Epidermal melanocyte (primary cell): Measurements from ENCODE around the gene EHD4.

Source experiments
- DNase-seq: peaks from one replicate; pipeline ENCODE4 v3.0.0; 2011; ENCODE audit warnings: low spot score; ENCODE audit not compliant: insufficient read length

The EHD4 gene

GRCh38 chr15:41994772-41995475 is 22.6 kb upstream of the EHD4 start:
- DNase-seq: no peak

GRCh38 chr15:41994171-41994650 is 21.9 kb upstream of the EHD4 start:
- DNase-seq: no peak

- no peak for DNase-seq
Observed at GRCh38 chr15:41993472-41994170, 21.3 kb upstream of the EHD4 start.

- DNase-seq: no peak
Observed at GRCh38 chr15:41992803-41993190, 20.4 kb upstream of the EHD4 start.

DNA sequence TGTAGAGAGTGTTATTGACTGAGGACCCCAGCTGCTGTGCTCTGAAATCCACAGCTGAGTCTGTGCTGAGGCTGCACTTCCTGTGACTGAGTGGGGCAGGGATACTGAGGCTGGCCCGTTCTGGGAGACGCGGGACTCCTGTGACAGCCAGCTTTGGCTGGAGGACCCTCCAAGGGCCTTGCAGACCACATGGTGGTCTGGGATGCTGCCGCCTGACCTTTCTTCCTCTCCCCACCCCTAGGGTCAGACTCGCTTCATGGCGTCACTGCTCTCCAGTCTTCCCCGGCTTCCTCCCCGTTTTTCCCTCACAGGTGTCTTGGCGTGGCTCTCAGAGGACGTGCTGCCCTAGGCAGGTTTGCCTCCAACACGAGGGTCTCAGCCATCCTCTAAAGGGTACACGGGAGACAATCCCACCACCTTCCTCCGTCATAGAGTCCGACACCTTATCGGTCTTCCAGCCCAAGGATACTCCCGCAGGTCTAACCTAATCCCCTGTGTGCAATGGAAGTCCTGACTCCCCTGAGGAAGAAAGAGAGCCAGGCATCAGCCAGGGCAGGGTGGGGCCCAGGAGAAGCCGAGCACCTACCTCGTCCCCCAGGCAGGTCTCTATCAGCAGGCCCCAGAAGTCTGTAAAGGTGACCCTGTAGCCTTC is 19.9 kb upstream of the EHD4 start:
- DNase-seq: no peak

DNA sequence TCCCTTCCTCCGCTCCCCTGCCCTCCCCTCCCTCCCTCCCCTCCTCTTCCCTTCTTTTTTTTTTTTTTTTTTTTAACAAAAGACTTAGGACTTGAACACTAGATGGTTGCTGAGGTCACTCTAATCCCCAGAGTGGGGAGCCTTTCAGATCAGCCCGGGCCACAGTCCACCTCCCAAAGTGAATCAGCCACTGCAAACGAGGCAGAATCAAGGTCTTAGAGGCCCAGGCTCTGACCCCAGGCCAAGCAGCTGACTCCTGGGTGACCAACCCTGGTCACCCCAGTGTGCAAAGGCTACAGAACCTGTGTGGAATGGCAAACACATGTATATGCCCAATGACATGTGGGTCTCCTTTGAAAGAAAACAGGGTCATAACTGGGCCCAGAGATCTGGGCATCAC is 18.3 kb upstream of the EHD4 start:
- DNase-seq: no peak

DNA sequence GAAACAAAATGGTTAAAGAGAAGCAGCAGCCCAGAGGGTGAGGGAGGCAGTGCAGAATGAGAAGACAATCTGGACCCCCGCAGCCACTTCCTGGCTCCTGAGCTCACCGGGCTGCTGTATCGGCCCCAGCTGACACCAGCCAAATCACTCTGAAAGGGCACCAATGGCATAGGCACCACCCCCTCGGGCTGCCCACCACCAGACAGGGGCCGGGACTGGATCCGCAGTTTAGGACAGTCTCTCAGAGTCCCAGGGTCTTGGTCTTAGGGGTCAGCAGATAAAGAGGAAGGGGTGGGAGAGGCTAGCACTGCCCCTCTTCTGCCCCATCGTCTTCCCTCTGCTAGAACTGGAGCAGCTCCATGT is 17.9 kb upstream of the EHD4 start:
- DNase-seq: no peak

DNA sequence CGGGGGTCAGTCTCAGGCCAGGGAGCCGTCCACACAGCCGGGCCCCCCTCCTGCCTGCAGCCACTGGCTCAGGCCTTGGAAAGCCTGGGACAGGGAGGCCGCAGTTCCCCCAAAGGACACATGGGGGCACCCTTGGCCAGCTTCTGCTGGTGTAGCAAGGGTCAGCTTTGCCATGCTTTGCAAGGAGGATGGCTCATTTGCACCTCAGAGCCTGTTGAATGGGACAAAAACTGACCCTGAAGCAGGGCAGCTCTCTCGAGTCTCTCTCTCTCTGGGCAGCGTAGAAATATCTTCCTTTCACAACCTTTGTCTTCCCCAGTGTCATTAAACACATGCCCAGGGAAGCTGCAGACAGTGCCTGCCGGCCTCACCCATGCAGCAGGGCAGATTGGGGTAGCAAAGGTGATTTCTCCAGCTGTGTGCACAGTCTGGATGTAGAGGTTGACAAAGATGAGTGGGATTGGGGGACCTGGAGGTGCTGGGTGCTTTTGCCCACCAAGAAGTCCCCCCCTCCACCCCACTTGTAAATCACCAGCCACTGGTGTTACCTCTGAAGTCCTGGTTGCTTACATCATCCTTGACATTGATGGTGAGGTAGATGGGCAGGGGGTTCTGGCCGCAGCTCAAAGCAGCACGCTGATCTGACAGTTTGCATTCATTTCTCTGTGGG is 17.4 kb upstream of the EHD4 start:
- peak; percentile 91 for DNase-seq

- DNase-seq: no peak
Observed at GRCh38 chr15:41988896-41989572, 16.7 kb upstream of the EHD4 start.

- no peak for DNase-seq
Observed at GRCh38 chr15:41987925-41988275, 15.5 kb upstream of the EHD4 start.

- DNase-seq: no peak
Observed at GRCh38 chr15:41987246-41987924, 15.0 kb upstream of the EHD4 start.

DNA sequence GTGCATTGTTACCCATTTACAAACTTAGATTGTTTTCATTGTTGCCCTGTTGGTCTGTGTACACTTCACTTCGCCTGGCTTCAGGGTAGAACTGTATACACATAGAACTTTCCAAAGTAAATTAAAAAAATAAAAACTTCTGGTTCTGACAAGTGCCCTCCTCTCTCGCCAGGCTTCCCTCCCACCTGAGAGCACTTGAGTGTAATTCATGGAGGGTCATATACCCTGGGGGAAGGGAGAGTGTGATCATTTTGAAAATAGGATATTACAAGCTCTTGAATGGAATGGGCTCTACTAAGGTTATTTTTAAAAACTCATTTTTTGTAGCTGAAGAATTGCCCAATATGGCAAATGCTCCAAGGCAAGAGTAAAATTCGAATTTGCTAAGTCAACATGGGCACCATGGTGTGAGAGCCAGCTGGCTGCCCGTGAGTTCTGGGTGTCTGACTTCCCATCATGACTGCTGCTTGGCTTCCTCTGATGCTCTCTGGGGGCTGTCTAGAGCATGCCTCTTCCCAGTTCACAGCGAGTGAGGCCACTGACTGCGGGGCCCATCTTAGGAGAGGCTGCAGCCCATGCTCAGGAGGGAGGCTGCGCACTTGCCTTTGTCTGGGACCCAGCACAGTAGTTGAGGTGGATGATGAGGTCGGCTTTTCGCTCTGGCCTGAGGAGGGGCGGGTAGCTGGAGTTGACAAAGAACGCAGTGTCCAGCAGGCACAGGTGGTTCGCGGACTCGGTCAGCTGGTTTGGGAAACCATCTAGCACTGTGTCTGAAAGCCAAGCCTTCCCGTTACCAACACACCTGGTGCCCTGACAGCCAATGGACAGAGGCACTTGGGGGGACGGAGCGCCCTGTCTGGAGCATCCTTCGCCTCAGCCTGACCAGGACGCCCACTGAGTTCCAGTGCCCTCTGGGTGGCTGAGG is 13.1 kb upstream of the EHD4 start:
- no peak for DNase-seq

- DNase-seq: no peak
Observed at GRCh38 chr15:41984622-41985021, 12.3 kb upstream of the EHD4 start.

GRCh38 chr15:41983621-41984571 is 11.5 kb upstream of the EHD4 start:
- no peak for DNase-seq

GRCh38 chr15:41983221-41983620 is 10.9 kb upstream of the EHD4 start:
- no peak for DNase-seq

- DNase-seq: no peak
Observed at GRCh38 chr15:41982133-41982930, 10.0 kb upstream of the EHD4 start.

GRCh38 chr15:41981371-41982132 is 9.2 kb upstream of the EHD4 start:
- no peak for DNase-seq
